HG02970 (cell line): Measurements from ENCODE around the gene CNTRL.
"Not testable (repeated sequence)": the region's sequence is repeated elsewhere in the genome, so short reads cannot be mapped to it uniquely, and the experiment has no call there.

Experiments used
- ATAC-seq: cut with Tn5 transposase; IDR thresholded peaks from one replicate; pipeline ENCODE4 v1.9.1; 2021; ENCODE audit warnings: mild to moderate bottlenecking, moderate library complexity, moderate number of reproducible peaks; ENCODE audit not compliant: unreplicated experiment, low FRiP score

Gene CNTRL

GRCh38 chr9:121172726-121173487 is 98.2 kb downstream of the CNTRL start:
- ATAC-seq, result no peak

GRCh38 chr9:121173501-121173900 is 98.7 kb downstream of the CNTRL start:
- ATAC-seq, result no peak

- no peak for ATAC-seq
Observed at GRCh38 chr9:121178676-121179372, 104.1 kb downstream of the CNTRL start.

- ATAC-seq, result not testable (repeated sequence)
Observed at GRCh38 chr9:121179373-121179721, 104.6 kb downstream of the CNTRL start.

- no peak for ATAC-seq
Observed at GRCh38 chr9:121179930-121180681, 105.4 kb downstream of the CNTRL start.

GRCh38 chr9:121182101-121182836 is 107.5 kb downstream of the CNTRL start:
- no peak for ATAC-seq

- no peak for ATAC-seq
Observed at GRCh38 chr9:121182989-121183388, 108.2 kb downstream of the CNTRL start.

GRCh38 chr9:121183666-121184423 is 109.1 kb downstream of the CNTRL start:
- no peak for ATAC-seq

DNA sequence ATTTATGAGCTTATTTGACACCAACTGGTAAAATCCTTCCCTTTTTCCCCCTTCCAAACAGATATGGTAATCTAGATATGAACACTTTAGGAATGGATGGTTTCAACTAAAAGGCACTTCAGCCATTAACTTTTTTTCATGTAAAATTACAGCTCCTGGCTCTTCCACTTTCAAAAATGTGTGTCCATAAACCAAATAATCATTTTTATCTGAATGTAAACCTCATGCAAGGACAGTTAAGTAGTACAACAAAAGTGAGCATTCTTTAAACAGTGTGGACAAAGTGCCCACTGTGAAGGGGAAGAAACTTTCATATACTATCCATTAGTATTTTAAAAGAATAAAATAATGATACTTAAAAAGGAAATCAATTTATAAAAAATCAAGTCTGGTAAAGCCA is 109.7 kb downstream of the CNTRL start:
- no peak for ATAC-seq

GRCh38 chr9:121185178-121185745 is 110.5 kb downstream of the CNTRL start:
- no peak for ATAC-seq

DNA sequence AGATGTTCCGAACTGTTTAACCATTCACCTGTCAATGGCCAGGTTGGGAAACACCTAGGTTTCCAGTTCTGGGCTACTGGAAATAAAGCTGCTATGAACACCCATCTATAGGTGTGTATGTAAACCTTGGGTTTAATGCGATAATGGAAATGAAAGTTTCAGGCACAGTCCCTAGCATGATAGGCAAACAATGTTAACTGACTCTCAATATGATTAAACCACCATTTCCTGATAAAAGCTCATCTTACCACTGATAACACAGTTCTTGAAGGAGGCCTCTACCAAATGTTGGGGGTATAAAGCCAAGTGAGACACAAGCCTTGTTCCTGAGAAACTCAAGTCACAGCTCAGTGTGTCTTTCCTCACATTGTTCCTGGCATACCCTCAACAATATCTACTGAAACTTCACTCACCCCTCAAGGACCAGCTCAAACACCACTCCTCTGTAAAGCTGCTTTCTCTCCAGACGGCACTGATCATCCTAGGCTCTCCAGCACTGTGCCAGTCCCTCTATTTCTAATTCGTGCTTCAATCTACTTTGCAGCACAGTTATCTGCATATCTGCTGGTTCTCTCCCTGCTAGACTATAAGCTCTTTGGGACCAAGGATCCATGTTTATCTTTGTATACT is 111.1 kb downstream of the CNTRL start:
- ATAC-seq, result no peak

GRCh38 chr9:121187636-121188305 is 113.0 kb downstream of the CNTRL start:
- ATAC-seq, result no peak

- no peak for ATAC-seq
Observed at GRCh38 chr9:121189006-121189405, 114.3 kb downstream of the CNTRL start.

DNA sequence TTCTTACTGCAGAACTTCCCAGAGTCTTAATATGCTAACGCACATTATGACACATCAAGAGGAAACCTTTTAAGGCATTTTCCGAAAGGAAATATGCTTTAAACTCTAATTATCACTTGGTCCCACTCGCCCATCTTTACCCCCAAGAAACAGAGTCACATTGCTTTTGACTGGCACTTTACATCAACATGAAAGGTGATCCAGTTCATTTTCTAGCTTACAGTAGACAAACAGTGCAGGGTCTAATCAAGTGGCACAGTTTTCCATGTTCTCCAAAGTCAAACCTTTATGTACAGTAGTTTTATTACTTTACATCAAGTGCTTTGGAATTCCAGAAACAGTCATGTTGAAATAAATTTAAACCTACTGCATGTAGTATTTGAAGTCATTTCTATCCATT is 114.9 kb downstream of the CNTRL start:
- ATAC-seq, result no peak

DNA sequence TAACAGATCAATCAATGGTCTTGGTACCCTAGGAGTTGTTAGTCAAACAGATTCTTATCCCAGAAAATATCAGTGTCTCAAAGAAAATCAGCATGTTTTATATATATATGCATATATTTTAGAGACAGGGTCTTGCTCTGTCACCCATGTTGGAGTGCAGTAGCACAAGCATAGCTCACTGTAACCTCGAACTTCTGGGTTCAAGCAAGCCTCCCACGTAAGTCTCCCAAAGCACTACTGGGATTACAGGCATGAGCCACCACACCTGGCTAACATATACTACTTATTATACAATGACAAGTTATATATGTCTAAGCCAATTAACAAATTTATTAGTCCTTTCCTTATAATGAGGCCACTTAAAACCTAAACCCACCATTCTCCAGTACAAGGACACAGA is 116.5 kb downstream of the CNTRL start:
- ATAC-seq, result no peak

GRCh38 chr9:121192518-121192917 is 117.8 kb downstream of the CNTRL start:
- ATAC-seq, result no peak

DNA sequence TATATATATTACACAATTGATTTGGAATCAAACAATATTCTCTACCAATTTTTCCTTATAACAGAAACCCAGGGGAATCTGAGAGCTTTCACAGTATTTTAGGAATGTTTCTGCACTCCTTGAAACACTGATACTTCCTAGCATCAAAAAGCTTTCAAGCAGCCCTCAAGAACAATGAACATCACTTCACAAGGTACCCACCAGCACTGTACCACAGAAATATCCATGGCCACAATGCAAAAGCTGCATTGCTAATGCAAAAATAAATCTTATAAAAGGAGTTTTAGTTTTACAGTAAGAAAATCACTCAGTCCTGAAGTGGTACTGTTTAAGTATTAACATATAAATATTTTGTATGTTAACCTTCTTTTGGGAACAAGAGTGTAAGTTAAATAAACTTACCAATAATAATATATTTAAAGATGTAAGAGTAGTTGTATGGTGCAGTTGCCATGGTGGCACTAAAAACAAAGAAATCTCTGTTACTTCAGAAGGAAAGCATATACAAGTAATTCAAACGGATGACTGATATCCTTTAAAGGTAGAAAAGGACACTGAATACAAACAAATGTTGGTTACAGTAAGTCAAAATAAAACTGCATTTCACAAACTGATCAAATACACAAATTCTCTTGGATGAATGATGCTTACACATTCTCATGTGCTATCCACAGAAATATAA is 118.3 kb downstream of the CNTRL start:
- ATAC-seq, result no peak

DNA sequence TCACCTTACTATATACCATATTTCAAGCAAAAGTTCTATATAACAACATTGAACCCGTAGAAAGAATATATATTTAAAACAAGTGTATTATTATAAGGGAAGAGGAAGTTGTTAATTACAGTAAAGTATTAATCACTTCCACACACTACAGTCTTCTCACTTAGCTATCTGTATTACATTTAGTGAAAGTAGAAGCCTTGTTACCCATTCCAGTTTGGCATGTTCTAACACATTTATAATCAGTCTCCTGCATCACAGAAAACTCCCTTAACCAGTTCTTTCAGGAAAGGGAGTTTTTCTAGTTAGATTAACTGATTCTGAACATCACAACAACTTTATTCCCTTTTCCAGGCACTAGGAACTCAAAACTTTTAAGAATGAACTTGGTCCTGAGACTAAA is 120.0 kb downstream of the CNTRL start:
- no peak for ATAC-seq
